A673 (cell line): Measurements from ENCODE around the gene MEIG1. TPM values are rescaled to one million over a fixed set of nuclear protein-coding genes. Genes with fewer than 3 reads are reported as not detected.
"Not testable (repeated sequence)": the region's sequence is repeated elsewhere in the genome, so short reads cannot be mapped to it uniquely, and the experiment has no call there.

Source experiments
- BruUV-seq: library from RNA; stranded (reverse); fragments of 400-500 nt; replicated peaks from 2 replicates; lab custom pipeline; 2021; lab: Mats Ljungman, UMichigan
- CTCF ChIA-PET: fragments of 300-600 bp; sonication (Branson Sonifier 250); formaldehyde crosslinking; loops from one replicate; lab custom pipeline; 2022; ENCODE audit warnings: antibody characterized with exemption; lab: Charles Lee
- POLR2A ChIA-PET: fragments of 300-600 bp; sonication (Branson Sonifier 250); formaldehyde crosslinking; loops from one replicate; lab custom pipeline; 2022; ENCODE audit warnings: antibody characterized with exemption; ENCODE audit not compliant: low non-redundant PET; lab: Charles Lee
- DNase-seq: peaks from one replicate; pipeline ENCODE4 v3.0.0-alpha.2; 2015; ENCODE audit warnings: low spot score
- H3K27ac ChIP-seq: fragments of 200-600 bp; sonication (generic); 2 replicates; pipeline ENCODE4 v1.5.1; 2016; ENCODE audit warnings: mixed run types, low read depth, mild to moderate bottlenecking, mixed read lengths, antibody characterized with exemption, low read length; ENCODE audit not compliant: poor library complexity, severe bottlenecking
- H3K27me3 ChIP-seq: fragments of 200-600 bp; sonication (generic); replicated peaks from 2 replicates; pipeline ENCODE4 v1.6.1; 2017; ENCODE audit warnings: mixed run types, low read depth, mild to moderate bottlenecking, mixed read lengths, antibody characterized with exemption, low read length; ENCODE audit not compliant: insufficient read depth, poor library complexity
- H3K36me3 ChIP-seq: fragments of 200-600 bp; sonication (generic); 2 replicates; pipeline ENCODE4 v1.6.1; 2016; ENCODE audit warnings: mixed run types, mild to moderate bottlenecking, mixed read lengths, antibody characterized with exemption, low read length; ENCODE audit not compliant: insufficient read depth, poor library complexity, severe bottlenecking
- H3K4me1 ChIP-seq: fragments of 200-600 bp; sonication (generic); 2 replicates; pipeline ENCODE4 v1.6.1; 2017; ENCODE audit warnings: mixed run types, mild to moderate bottlenecking, mixed read lengths, antibody characterized with exemption, low read length; ENCODE audit not compliant: insufficient read depth, poor library complexity, severe bottlenecking
- H3K4me3 ChIP-seq: fragments of 200-600 bp; sonication (generic); 2 replicates; pipeline ENCODE4 v1.5.1; 2016; ENCODE audit warnings: low read depth, mixed run types, mild to moderate bottlenecking, mixed read lengths, low read length; ENCODE audit not compliant: poor library complexity, severe bottlenecking
- H3K9me3 ChIP-seq: fragments of 200-600 bp; sonication (generic); 2 replicates; pipeline ENCODE4 v1.6.1; 2016; ENCODE audit warnings: mixed run types, low read depth, mild to moderate bottlenecking, mixed read lengths, antibody characterized with exemption, low read length; ENCODE audit not compliant: poor library complexity, severe bottlenecking
- EZH2 ChIP-seq: fragments of 200-600 bp; sonication (generic); IDR thresholded peaks from 2 replicates; pipeline ENCODE4 v1.6.1; 2017; ENCODE audit warnings: borderline replicate concordance, low read depth, mild to moderate bottlenecking, mixed read lengths, antibody characterized with exemption, low read length; ENCODE audit not compliant: poor library complexity, severe bottlenecking
- intact Hi-C: fragments of 100-400 bp; cut with micrococcal nuclease; formaldehyde crosslinking; loops from one replicate; pipeline ENCODE4 v1.10.0; 2022; ENCODE audit not compliant: unreplicated experiment
- total RNA-seq: library from RNA; stranded (reverse); gene quantifications from 2 replicates; pipeline ENCODE4 v1.2.3, GENCODE V29; 2021
- TF ChIP-seq, protein P1 (sequence below): fragments of 300-800, 200-600 bp; sonication (generic); conservative IDR thresholded peaks from 2 replicates; pipeline ENCODE4 v1.5.1; 2017; ENCODE audit warnings: low read depth, mild to moderate bottlenecking, antibody characterized with exemption, low read length, moderate library complexity, mixed read lengths

MEIG1 gene
- total RNA-seq, 1 experiment from 2014 or later: not detected

DNA sequence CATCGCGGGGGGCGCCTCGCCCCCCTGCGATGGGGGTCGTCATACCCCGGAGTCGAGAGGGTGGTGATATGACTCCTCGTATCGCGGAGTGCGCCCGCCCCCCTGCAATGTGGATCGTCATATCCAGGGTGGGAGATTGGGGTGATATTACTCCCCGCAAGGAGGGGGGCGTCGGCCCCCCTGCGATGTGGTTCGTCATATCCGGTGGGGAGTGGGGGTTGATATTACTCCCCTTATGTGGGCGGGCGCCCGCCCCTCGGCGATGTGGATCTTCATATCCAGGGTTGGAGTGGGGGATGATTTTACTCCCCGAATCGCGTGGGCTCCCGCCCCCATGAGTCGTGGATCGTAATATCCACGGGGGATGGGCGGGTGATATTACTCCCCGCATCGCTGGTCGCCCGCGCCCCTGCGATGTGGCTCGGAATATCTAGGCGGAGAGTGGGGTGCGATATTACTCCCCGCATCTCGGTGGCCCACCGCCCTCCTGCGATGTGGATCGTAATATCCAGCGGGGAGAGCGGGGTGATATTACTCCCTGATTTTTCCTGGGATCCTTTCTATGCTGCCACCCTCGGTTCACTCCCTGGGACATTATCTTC, 36.9 kb downstream of the MEIG1 start:
- no peaks in the 10 kb centered on the region for H3K27me3 ChIP-seq
- no peaks in the 10 kb centered on the region for H3K9me3 ChIP-seq
- no peak for DNase-seq
- ChIA-PET POLR2A (no interaction called here), CTCF (no interaction called here)
- no peak overlapping the region for H3K4me3 ChIP-seq
- no TSS peak for BruUV-seq
- no peak overlapping the region for H3K27ac ChIP-seq
- intact Hi-C loops: no loop called here
- TF ChIP-seq EZH2: no peak
- TF ChIP-seq, protein P1, sequence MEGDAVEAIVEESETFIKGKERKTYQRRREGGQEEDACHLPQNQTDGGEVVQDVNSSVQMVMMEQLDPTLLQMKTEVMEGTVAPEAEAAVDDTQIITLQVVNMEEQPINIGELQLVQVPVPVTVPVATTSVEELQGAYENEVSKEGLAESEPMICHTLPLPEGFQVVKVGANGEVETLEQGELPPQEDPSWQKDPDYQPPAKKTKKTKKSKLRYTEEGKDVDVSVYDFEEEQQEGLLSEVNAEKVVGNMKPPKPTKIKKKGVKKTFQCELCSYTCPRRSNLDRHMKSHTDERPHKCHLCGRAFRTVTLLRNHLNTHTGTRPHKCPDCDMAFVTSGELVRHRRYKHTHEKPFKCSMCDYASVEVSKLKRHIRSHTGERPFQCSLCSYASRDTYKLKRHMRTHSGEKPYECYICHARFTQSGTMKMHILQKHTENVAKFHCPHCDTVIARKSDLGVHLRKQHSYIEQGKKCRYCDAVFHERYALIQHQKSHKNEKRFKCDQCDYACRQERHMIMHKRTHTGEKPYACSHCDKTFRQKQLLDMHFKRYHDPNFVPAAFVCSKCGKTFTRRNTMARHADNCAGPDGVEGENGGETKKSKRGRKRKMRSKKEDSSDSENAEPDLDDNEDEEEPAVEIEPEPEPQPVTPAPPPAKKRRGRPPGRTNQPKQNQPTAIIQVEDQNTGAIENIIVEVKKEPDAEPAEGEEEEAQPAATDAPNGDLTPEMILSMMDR: no peak
- H3K4me1 ChIP-seq: no peaks in the 10 kb centered on the region
- no peaks in the 10 kb centered on the region for H3K36me3 ChIP-seq

DNA sequence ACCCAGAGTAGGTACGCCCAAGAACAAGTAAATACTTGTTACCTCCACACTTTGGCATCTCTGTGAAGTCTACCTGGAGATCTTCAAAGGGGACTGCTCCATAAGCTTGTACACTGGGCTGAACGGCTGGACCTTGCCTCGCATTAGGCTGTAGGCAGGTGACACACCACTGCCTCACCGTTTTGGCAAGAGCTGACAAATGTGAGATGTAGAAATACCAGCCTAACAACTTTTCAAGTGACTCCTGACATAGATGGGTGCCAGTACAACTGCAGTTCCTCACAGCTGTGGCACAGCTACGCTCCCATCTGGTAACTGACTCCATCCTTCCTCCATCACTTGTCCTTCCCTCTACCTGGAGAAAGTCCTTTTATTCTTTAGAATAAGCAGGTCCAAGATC, 54.3 kb downstream of the MEIG1 start:
- DNase-seq, BruUV-seq, H3K4me1 ChIP-seq, H3K27me3 ChIP-seq, H3K27ac ChIP-seq, H3K9me3 ChIP-seq, H3K4me3 ChIP-seq, H3K36me3 ChIP-seq, intact Hi-C loops, POLR2A ChIA-PET, CTCF ChIA-PET: not testable (repeated sequence)

DNA sequence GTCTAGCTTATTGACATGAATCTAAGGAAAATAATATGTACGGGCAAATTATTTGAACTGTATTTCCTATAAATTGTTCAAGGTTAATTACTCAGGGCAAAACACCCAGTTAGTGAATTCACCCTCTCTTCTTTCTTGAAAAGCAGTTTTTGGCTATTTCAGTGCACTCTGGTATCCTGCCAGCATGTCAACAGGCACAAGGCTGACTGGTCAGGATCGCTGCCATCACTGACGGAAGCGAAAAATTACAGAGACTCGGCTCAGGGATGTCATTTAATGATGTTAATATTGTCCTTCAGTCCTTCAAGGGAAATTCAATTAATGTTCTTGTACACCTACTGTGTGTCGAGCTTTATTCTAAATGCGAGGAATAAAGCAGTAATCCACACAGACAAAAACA, 56.3 kb downstream of the MEIG1 start:
- CTCF ChIA-PET: no interaction called here
- POLR2A ChIA-PET: interaction anchor here (0.6 kb wide), 1 partner anchor 11 kb away, joined by 14 read pairs; no protein-coding TSS in a partner anchor
- H3K4me1 ChIP-seq: no peaks in the 10 kb centered on the region
- no TSS peak for BruUV-seq
- no peak overlapping the region for H3K4me3 ChIP-seq
- DNase-seq: no peak
- no peaks in the 10 kb centered on the region for H3K27me3 ChIP-seq
- H3K27ac ChIP-seq: no peak overlapping the region
- intact Hi-C loops: no loop called here
- H3K9me3 ChIP-seq: no peaks in the 10 kb centered on the region
- H3K36me3 ChIP-seq: no peaks in the 10 kb centered on the region
- TF ChIP-seq, protein P1: no peak
- no peak for TF ChIP-seq EZH2

GRCh38 chr10:15020966-15021365, 61.8 kb downstream of the MEIG1 start:
- DNase-seq, CTCF ChIA-PET, BruUV-seq: not testable (repeated sequence)

More at GRCh38 chr10:15020966-15021365, 61.8 kb downstream of the MEIG1 start:
- H3K4me3 ChIP-seq, H3K36me3 ChIP-seq, POLR2A ChIA-PET, H3K9me3 ChIP-seq, H3K4me1 ChIP-seq, intact Hi-C loops, H3K27me3 ChIP-seq, H3K27ac ChIP-seq: not testable (repeated sequence)

Other genes with a start within 250 kb of the MEIG1 start
- gene FAM107B, start 184.5 kb upstream of the MEIG1 start, total RNA-seq: 61.6 and 66.1 TPM in 2 replicates
- gene CDNF, start 121.4 kb upstream of the MEIG1 start, total RNA-seq: 0.34 and 0.83 TPM in 2 replicates
- gene HSPA14, start 121.1 kb upstream of the MEIG1 start, total RNA-seq: 42.2 and 46.9 TPM in 2 replicates
- gene MSANTD7, start 121.1 kb upstream of the MEIG1 start, total RNA-seq: 19.1 and 20.3 TPM in 2 replicates
- gene SUV39H2, start 80.5 kb upstream of the MEIG1 start, total RNA-seq: 78.8 and 83.2 TPM in 2 replicates
- gene DCLRE1C, start 5.3 kb upstream of the MEIG1 start, total RNA-seq: 13.1 and 14.6 TPM in 2 replicates
- 1.1 and 1.6 TPM in 2 replicates for gene OLAH, start 84.6 kb downstream of the MEIG1 start, total RNA-seq
- gene ACBD7, start 129.4 kb downstream of the MEIG1 start, total RNA-seq: 2.0 and 2.6 TPM in 2 replicates
- 20.9 and 23.8 TPM in 2 replicates for gene RPP38, start 138.0 kb downstream of the MEIG1 start, total RNA-seq
- gene NMT2, start 209.3 kb downstream of the MEIG1 start, total RNA-seq: 15.7 and 16.3 TPM in 2 replicates